ENCODE results near the gene HPS3.
"Not testable (repeated sequence)": the region's sequence is repeated elsewhere in the genome, so short reads cannot be mapped to it uniquely, and the experiment has no call there.

HPS3 gene

GRCh38 chr3:149129326-149130205 is at the start of gene HPS3:
Gene HPS3 (plus strand): TSS chr3:149129638. CDS start chr3:149129724, 86 bp downstream.
- peak; percentile 94 for DNase-seq (ENCODE audit: low spot score)

GRCh38 chr3:149080011-149080698 is 49.3 kb upstream of the HPS3 start:
- DNase-seq (ENCODE audit: low spot score), result no peak

- DNase-seq (ENCODE audit: low spot score), result no peak
Measured at GRCh38 chr3:149080699-149081091, 48.7 kb upstream of the HPS3 start.

- no peak for DNase-seq (ENCODE audit: low spot score)
Measured at GRCh38 chr3:149081772-149082171, 47.7 kb upstream of the HPS3 start.

- DNase-seq (ENCODE audit: low spot score), result peak; percentile 49
Measured at GRCh38 chr3:149085828-149086231, 43.6 kb upstream of the HPS3 start.

GRCh38 chr3:149086232-149086988 is 43.0 kb upstream of the HPS3 start, which contains the start of gene HLTF:
Gene HLTF (minus strand): TSS chr3:149086533. CDS start chr3:149086336, 197 bp downstream.
- DNase-seq (ENCODE audit: low spot score), result peak; percentile 97

- no peak for DNase-seq (ENCODE audit: low spot score)
Measured at GRCh38 chr3:149087208-149087607, 42.2 kb upstream of the HPS3 start.

GRCh38 chr3:149089395-149089794 is 40.0 kb upstream of the HPS3 start:
- DNase-seq (ENCODE audit: low spot score), result no peak

GRCh38 chr3:149090461-149090860 is 39.0 kb upstream of the HPS3 start:
- DNase-seq (ENCODE audit: low spot score), result no peak

GRCh38 chr3:149090907-149091306 is 38.5 kb upstream of the HPS3 start:
- no peak for DNase-seq (ENCODE audit: low spot score)

GRCh38 chr3:149091983-149092382 is 37.5 kb upstream of the HPS3 start:
- DNase-seq (ENCODE audit: low spot score), result no peak

- DNase-seq (ENCODE audit: low spot score), result no peak
Measured at GRCh38 chr3:149095487-149095886, 34.0 kb upstream of the HPS3 start.

- not testable (repeated sequence) for DNase-seq (ENCODE audit: low spot score)
Measured at GRCh38 chr3:149097987-149098386, 31.5 kb upstream of the HPS3 start.

- no peak for DNase-seq (ENCODE audit: low spot score)
Measured at GRCh38 chr3:149101154-149101553, 28.3 kb upstream of the HPS3 start.

- no peak for DNase-seq (ENCODE audit: low spot score)
Measured at GRCh38 chr3:149101641-149102040, 27.8 kb upstream of the HPS3 start.

GRCh38 chr3:149104484-149104883 is 25.0 kb upstream of the HPS3 start:
- DNase-seq (ENCODE audit: low spot score), result no peak

- no peak for DNase-seq (ENCODE audit: low spot score)
Measured at GRCh38 chr3:149114458-149114857, 15.0 kb upstream of the HPS3 start.

- DNase-seq (ENCODE audit: low spot score), result no peak
Measured at GRCh38 chr3:149115114-149115513, 14.3 kb upstream of the HPS3 start.

- no peak for DNase-seq (ENCODE audit: low spot score)
Measured at GRCh38 chr3:149118724-149119123, 10.7 kb upstream of the HPS3 start.

- no peak for DNase-seq (ENCODE audit: low spot score)
Measured at GRCh38 chr3:149119466-149119865, 10.0 kb upstream of the HPS3 start.

- DNase-seq (ENCODE audit: low spot score), result peak; percentile 77
Measured at GRCh38 chr3:149120051-149120972, 9.1 kb upstream of the HPS3 start.

Measured in Ammon's horn (tissue), 1 donor.